ENCODE data around the gene PPIAL4G. TPM values are rescaled to one million over a fixed set of nuclear protein-coding genes. Genes with fewer than 3 reads are reported as not detected.
A peak's percentile ranks its signal among the peaks of the same experiment; 100 is the strongest.
"Not testable (repeated sequence)": the region's sequence is repeated elsewhere in the genome, so short reads cannot be mapped to it uniquely, and the experiment has no call there.

Gene PPIAL4G
- polyA plus RNA-seq (ENCODE audit: insufficient read length) = 0.06 TPM

DNA sequence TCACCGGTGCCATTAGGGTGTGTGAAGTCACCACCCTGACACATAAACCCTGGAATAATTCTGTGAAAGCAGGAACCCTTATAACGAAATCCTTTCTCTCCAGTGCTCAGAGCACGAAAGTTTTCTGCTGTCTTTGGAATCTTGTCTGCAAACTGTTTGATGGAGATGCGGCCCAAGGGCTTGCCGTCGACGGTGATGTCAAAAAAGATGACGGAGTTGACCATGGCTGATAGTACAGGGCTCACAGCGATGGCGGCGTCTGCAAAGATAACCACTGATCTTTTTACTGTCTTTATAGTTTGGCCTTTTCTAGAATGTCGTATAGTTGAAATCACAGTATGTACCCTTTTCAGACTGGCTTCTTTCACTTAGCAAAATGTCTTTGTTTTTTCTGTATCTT is at the start of gene PPIAL4G:
Gene PPIAL4G (minus strand): TSS at position 274 of the 400 bp plus-strand sequence. CDS start 50 bp downstream, at position 224.
- DNase-seq = not testable (repeated sequence)

DNA sequence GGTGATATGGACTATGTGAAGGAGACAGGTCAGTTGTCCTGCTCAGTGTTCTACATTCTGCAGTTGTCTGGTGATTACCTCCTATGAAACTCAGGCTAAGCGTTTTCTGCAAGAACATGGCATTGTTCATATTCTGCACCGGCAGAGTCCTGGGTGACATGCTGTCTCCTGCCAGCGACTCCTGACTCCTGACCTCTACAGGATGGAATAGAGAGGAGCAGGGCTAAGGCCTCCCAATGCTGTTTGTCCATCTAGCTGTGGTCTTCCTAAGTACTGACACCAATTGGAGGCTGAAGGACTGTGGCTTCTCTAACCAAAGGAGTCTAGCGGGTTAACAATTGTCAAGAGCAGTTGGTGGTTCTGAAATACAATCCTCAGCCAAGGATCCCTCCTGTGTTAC is 49.1 kb upstream of the PPIAL4G start:
- DNase-seq = not testable (repeated sequence)

DNA sequence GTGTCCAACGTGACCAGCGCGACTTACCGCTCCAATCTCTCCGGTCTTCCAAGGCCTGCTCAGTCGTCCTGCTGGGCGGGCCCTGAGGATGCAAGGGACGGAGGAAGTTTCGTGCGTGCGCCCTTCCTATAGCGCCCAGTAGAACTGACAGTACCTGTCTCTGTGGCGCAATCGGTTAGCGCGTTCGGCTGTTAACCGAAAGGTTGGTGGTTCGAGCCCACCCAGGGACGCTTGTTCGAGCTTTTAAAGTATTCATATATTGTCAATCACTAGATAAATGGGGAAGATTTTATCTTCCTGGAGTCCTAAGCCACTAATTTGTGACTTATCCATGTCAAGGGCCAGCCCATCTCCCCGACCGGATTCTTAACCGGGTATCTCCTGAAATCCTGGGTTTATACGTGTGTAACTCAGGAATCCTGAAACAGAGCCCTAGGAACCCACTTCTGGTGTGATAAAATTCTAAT is 46.0 kb upstream of the PPIAL4G start:
- peak; percentile 3 for DNase-seq

DNA sequence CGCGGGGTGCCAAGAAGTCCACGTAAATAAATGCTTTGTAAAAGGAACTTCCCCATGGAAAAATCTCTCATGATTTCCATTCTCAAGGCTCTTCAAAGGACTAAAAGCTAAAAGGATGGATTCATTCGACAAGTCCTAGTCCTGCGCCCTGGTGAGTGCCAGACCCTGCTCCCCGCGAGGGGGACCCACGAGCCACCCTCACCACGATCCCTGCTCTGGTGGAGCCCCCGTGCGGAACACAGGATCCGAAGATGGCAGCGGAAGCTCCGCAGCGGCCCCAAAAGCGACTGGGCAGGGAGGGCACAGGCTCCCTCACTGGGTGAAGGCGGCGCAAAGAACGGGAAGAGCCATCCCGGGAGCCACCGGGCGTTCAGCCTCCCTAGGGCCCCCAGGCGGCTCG is 45.5 kb upstream of the PPIAL4G start:
- not testable (repeated sequence) for DNase-seq

DNA sequence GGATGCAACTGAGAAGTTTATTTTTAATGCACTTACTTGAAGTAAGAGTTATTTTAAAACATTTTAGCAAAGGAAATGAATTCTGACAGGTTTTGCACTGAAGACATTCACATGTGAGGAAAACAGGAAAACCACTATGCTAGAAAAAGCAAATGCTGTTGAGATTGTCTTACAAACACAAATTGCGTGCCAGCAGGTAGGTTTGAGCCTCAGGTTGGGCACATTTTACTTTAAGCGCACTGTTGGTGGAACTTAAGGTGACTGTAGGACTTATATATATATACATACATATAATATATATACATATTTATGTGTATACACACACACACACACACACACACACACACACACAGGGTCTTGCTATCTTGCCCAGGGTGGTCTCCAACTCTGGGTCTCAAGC is 43.5 kb upstream of the PPIAL4G start:
- not testable (repeated sequence) for DNase-seq

DNA sequence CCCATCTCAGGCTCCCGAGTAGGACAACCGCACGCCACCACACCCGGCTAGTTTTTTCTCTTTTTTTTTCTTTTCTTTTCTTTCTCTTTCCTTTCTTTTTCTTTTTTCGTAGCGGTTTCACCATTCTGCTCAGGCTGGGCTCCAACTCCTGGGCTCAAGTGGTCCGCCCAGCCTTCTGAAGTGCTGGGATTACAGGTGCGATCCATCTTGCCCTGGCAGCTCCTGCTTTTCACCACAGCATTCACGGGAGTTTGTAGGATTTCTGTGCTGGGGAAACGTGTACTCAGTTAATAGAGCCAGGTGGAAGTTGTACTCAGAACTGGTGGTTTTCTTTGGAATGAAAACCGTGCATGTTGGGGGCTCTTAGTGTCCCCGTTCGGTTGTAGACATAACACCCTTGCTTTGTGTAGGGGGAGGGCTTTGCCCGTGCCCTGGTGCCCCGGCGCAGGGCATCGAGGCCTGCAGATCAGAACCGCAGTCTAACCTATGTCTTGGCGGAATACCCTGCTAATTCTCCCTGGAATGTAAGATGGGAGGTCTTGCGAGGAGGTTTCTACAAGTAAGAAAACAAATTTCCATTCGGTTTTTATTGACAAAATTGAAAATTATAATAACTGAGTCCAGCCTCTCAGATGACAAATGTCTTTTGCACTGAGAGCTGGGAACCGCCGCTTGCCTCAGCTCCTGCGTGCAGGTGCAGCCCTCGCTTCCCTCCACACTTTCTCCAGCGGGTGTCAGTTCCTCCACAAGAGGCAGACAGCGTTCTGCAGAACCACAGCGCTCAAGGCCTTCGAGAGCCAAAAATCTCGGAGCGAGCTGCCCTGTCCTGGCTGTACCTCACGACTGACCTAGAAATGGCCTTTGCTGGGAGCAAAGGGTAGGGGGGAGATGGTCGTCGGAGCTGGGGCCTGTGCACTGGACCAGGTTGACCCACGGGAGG is 40.4 kb upstream of the PPIAL4G start:
- DNase-seq = not testable (repeated sequence)

DNA sequence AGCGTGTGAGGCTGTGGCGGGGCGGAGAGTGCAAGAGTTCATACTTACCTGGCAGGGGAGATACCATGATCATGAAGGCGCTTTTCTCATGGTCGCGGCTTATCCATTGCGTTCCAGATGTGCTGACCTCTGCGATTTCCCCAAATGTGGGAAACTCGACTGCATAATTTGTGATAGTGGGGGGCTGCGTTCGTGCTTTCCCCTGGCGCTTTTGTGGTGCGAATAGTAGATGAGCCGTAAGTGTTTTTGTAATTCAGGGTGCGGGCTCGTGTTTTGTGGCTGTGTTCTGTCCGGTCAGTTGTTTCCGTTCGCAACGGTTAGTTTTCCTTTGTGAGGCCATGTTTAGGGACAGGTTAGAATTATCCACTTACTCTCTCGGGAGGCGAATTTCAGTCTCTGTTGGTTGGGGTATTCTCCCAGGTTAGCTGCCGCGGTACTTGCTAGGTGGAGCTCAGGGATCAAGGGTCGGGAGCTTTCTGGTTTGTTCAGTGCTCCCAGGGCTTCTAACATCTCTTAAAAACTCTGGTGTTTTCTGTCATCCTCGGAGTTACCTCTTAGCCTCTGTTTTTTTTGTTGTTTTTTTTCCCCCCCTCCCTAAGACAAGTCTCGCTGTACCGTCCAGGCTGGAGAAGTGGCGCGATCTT is 39.6 kb upstream of the PPIAL4G start:
- peak; percentile 83 for DNase-seq

DNA sequence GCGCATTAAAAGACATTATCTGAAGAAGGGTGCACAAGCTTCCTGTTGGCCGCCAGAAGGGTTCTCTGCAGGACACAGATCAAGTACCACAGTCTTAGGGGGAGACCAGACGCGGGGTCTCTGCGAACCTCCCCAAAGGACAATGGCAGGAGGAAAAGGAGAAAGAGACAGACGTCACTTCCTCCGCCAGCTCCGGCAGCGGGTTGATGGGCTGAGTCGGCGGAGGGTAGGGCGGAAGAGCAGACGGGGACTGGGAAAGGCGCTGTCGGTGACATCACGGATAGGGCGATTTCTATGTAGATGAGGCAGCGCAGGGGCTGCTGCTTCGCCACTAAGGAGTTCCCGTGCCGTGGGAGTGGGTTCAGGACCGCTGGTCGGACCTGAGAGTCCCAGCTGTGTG is 39.0 kb upstream of the PPIAL4G start:
- DNase-seq = peak; percentile 73

DNA sequence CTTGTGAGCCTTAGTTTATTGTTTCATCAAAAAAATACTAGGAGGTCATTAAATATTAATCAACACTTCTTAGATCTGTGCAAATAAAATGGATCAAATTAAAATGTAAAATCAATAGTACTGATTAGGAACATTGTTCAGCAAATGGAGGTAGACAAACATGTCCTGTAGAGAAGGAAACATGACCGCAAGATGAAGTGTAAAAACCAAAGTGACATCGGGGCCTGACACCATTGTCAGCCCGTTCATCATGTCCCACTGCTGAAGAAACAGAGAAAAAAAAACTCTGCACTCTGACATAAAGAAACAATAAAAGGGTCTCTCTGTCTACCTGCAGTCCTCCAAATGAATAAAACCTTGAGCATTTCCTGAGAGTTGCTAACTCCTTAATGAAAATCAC is 31.2 kb upstream of the PPIAL4G start:
- not testable (repeated sequence) for DNase-seq

DNA sequence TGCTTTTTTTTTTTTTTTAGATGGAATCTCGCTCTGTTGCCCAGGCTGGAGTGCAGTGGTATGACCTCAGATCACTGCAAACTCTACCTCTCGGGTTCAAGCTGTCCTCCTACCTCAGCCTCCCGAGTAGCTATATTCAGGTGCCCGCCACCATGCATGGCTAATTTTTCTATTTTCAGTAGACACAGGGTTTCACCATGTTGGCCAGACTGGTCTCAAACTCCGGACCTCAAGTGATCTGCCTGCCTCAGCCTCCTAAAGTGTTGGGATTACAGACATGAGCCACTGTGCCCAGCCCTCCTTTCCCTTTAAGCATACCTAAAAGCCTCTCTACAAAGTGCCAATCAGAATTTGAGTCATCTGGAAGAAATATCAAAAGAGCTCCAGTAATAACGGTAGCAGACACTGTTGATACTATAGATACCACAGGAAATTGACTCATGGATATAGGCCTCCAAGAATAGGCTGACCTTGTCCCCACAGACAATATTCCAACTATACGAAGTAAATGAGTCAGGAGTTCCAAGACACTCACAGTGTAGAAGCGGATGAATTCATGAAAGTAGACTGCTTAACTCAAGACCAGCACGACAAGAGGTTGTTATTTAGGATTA is 29.6 kb upstream of the PPIAL4G start:
- not testable (repeated sequence) for DNase-seq

DNA sequence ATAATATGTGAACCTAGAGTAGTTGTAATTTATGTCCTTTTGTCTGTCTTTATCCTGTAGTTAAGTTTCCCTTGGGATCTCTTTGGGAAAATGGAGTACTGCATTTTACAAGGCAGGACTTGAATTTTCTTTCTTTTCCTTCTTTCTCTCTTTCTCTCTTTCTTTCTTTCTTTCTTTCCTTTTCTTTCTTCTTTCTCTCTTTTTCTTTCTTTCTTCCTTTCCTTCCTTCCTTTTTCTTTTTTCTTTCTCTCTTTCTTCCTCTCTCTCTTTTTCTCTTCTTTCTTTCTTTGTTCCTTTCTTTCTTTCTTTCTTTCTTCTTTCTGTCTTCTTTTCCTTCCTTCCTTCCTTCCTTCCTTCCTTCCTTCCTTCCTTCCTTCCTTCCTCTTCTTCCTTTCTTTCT is 10.8 kb upstream of the PPIAL4G start:
- DNase-seq = not testable (repeated sequence)

DNA sequence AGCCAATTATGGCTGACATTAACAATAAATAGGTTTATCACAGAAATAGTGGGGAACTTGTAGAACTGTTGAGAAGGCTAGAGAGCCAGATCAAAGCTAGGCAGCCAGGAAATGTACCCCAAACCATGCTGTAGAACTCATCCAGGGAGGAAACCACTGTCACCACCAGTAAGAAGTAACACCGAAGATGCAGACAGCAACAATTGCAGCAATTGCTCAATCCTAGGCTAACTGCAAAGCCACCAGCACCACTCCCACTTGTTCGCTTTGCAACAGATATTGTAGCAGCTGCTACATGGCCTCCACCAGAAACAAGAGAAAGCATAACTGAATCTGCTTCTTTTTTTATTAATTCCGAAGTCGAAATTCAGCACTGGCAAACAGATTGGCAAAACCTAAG is 2.0 kb downstream of the PPIAL4G start:
- DNase-seq = not testable (repeated sequence)

DNA sequence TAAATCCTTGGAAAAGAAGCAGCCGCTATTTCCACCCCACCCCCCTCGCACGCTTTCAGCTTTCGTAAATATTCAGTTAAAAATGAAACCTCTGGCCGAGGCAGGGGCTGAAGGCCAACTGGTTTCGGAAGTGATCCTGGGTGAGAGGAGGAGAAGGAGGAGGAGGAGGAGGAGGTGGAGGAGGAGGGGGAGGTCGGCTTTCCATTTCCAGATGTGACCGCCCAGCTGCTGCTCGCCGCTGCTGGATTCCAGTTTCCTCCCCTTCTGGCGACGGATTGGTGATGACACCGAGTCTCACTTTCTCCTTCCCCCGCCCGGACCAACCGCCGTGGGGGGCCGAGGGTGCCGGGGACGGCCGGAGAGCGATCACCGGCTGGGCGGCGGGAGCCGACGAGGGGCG is 23.4 kb downstream of the PPIAL4G start:
- DNase-seq = not testable (repeated sequence)

DNA sequence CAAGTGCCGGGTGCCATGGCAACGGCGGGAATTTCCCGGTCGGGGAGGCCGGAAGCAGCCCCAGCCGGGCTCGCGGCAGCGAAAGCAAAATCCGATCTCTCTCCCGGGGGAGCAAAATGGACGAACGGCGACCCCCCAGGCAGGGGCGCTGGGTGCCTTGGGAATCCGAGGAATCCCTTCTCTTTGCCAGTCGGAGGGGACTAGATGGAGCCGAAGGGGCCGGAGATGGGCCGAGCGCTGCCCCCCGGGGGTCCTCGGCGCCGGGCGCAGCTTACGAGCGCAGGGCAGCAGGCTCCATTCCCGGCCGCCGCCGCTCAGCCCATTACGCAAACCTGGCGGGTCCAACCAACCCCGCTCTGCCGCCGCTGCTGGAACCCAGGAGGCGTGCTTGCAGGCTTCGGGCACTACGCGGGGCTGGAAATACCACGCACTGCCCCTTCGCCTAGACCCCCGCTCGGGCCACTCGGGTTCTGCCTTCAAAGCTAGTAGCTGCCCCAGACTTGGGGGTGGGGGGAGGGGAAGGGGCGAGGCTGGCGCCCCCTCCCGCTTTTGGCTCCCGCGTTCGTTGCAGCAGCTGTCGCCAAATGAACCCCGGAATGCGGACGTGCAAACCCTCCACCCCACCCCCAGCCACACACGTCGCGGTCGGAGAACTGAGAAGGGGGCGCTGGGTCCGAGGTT is 24.1 kb downstream of the PPIAL4G start:
- DNase-seq = peak; percentile 7

DNA sequence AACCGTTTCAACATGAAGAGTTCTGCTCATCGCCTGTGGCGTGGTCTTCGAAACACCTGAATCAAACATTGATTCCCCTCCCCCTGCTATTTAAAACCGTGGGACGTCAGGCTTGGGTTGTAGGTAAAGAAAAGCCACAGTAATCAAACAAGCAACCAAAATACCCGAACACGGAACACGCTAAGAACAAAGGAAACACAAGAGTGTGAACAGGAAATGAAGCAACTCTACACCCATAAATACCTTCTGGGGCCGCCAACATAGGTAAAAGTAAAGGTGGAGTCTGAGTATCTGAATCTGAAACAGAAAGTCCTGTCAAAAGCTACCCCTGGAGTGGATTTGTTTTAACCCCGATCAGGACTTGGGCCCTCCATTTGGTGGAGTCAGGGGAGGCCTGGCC is 24.7 kb downstream of the PPIAL4G start:
- not testable (repeated sequence) for DNase-seq

DNA sequence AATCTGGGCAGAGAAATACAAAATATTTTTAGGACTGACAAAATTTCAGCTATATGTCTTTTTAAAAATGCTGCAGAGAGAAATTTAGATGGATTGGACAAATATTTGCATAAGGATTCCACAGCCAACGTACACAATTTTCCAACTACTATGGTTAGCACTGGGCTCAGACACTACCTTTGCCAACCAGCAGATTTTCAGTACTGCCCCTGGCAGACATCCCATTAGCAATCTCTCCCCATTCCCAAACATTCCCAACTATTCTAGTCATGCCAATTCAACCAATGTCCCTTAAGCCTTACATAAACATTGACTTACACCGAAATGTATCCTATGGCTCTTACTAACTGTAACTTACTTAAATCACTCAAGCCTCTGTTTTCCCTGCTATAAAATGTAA is 30.3 kb downstream of the PPIAL4G start:
- DNase-seq = not testable (repeated sequence)

DNA sequence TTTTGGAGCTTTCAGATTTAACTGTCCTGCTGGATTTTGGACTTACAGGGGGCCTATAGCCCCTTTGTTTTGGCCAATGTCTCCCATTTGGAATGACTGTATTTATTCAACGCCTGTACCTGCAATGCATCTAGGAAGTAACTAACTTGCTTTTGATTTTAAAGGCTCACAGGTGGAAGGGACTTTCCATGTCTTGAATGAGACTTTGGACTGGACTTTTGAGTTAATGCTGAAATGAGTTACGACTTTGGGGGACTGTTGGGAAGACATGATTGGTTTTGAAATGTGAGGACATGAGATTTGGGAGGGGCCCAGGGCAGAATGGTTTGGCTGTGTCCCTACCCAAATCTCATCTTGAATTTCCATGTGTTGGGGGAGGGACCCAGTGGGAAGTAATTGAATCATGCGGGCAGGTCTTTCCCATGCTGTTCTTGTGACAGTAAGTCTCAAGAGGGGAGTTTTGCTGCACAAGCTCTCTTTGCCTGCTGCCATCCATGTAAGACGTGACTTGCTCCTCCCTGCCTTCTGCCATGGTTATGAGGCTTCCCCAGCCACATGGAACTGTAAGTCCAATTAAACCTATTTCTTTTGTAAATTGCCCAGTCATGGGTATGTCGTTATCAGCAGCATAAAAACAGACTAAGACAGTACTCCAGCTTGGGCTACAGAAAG is 43.3 kb downstream of the PPIAL4G start:
- not testable (repeated sequence) for DNase-seq

DNA sequence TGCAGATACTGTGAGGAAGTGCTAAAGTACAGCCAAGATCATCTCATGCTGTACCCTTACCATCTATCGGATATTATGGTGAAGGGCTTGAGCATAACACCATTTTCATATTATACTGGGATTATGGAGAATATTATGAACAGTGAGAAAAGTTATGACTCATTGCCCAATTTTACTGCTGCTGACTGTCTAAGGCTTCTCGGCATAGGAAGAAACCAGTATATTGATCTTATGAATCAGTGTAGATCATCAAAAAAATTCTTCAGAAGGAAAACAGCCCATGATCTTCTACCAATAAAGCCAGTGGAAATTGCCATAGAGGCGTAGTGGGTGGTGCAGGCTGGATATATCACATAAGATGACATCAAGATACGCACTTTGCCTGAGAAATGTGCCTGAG is 47.7 kb downstream of the PPIAL4G start:
- DNase-seq = no peak

DNA sequence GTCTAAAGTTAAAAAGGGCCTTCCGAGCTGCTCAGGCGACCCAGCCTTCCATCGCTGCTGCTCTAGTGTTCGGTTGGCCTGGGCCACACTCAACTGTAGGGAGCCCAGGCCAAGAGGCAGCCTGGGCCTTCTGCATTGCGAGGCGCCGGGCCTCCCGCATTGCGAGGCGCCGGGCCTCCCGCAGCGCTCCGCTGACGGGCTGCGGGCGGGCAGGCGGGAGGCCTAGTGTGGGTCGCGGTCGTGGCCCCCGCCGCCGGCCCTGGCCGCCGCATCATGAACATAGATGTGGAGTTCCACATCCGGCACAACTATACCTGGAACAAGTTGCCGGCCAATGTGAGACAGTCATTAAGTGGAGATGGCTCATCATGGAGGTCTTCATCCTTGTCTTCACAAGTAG is 48.3 kb downstream of the PPIAL4G start:
- no peak for DNase-seq

DNA sequence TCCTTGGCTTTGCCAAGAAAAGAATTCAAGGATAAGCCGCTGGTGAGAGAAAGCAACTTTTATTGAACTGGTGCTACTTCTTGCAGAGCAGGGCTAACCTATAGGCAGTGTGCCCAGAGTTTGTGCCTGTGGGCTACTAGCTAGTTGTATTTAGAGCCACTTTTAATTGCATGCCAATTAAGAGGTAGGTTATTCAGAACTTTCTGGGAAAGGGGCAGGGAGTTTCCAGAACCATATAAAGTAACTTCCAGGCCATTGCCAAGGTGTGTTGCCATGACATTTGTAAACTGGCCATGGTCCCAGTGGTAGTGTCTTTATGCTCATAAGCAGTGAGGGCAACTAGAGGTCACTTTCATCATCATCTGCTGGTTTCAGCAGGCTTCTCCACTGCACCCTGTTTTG is 50.2 kb downstream of the PPIAL4G start:
- DNase-seq = not testable (repeated sequence)
